HG02840 (cell line): Measurements from ENCODE around the gene SORL1.

Experiments used
- ATAC-seq: cut with Tn5 transposase; IDR thresholded peaks from one replicate; pipeline ENCODE4 v1.9.1; 2021; ENCODE audit warnings: mild to moderate bottlenecking, moderate library complexity, moderate number of reproducible peaks; ENCODE audit not compliant: unreplicated experiment, low FRiP score

Gene SORL1

GRCh38 chr11:121471167-121471566 is 19.1 kb downstream of the SORL1 start:
- no peak for ATAC-seq

GRCh38 chr11:121472312-121472711 is 20.2 kb downstream of the SORL1 start:
- no peak for ATAC-seq

DNA sequence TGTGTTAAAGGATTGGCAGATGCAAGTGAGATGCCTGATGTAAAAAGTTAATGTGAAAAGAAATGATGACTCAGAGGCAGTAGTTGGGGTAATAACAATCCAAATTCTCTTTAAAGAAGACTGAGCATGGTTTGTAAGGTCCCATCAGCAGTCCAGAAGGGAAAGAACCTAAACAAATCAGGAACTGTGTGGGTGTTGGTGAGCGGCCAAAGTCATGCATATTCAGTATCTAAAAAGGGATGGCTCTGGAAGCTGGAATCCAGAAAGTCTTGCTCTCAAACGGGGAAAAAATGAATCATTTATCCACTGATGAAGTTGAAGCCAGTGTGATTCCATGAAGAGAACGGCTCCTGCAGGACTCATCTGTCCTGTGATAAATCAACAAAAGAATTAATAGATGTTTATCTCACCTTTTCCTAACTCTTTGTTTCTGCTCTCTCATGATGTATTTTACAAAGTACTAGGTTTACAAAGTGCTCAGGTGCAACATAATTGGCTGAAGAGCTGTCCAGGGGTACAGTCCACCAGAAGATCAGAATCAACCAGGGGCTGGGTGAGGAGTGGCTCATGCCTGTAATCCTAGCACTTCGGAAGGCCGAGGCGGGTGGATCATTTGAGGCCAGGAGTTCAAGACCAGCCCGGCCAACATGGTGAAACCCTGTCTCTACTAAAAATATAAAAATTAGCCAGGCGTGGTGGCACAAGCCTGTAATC is 21.1 kb downstream of the SORL1 start:
- no peak for ATAC-seq

DNA sequence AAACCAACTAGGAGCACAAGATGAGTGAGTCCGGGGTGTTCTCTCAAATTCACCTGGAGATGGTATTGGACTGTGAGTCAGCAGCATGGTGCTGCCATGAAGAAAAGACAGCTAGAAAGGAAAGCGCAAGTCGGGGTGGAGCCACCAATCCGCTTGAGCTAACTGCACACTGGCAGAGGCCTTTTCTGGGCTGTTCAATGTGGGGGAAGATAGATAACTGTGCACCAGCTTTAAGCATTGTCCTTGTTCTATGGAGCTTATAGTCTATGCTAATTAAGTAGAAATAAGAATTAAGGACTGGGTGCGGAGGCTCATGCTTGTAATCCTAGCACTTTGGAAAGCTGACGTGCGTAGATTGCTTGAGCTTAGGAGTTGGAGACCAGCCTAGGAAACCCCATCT is 22.6 kb downstream of the SORL1 start:
- ATAC-seq = no peak

DNA sequence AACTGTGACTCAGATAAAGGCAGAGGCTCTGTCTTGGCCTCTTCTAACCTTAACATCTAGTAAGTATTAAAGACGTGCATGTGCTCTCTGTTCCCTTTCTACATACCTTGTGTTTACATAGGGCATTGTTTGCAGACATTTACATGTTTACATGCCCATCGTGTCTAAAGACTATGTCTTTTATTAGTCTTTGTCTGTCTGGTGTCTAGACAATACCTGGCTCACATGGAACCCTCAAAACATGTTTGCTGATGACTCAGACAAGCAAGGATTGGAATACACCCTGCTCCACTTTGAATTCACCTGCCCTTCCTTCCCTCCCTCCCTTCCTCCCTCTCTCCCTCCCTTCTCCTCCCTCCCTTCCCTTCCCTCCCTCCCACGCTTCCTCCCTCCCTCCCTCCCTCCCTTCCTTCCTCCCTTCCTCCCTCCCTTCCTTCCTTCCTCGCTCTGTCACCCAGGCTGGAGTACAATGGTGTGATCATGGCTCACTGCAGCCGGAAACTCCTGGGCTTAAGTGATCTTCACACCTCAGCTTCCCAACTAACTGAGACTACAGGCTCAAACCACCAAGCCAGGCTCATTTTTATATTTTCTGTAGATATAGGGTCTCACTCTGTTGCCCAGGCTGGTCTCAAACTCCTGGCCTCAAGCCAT is 24.4 kb downstream of the SORL1 start:
- ATAC-seq = no peak

DNA sequence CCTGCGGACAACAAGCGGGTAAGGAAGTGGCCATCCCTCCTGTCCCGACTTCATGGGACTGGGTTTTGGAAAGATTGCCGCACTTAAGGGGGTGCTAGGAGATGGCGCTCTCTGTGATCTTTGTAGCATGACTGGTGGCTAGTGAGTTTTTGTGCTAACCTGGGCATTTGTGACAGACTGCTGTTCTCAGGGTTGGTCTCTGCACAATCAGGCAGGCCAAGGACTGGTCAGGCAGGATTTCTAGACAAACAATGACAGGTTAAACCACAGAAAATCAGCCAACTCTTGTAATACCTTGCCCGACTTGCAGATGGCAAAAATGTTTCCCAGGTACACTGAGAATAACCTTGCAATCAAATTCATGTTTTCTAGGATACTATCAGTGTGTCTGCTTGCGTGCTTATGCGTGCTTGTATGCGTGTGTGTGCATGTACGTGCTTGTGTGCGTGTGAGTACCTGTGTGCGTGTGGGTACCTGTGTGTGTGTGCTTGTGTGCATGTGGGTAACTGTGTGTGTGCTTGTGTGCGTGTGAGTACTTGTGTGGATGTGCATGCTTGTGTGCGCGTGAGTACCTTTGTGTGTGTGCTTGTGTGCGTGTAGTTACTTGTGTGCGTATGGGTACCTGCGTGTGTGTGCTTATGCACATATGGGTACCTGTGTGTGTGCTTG is 26.2 kb downstream of the SORL1 start:
- no peak for ATAC-seq

- no peak for ATAC-seq
Observed at GRCh38 chr11:121478895-121479697, 27.0 kb downstream of the SORL1 start.

GRCh38 chr11:121479698-121480238 is 27.7 kb downstream of the SORL1 start:
- no peak for ATAC-seq

- peak; percentile 34 for ATAC-seq
Observed at GRCh38 chr11:121481484-121482230, 29.5 kb downstream of the SORL1 start.

- peak; percentile 82 for ATAC-seq
Observed at GRCh38 chr11:121482231-121483129, 30.4 kb downstream of the SORL1 start.

DNA sequence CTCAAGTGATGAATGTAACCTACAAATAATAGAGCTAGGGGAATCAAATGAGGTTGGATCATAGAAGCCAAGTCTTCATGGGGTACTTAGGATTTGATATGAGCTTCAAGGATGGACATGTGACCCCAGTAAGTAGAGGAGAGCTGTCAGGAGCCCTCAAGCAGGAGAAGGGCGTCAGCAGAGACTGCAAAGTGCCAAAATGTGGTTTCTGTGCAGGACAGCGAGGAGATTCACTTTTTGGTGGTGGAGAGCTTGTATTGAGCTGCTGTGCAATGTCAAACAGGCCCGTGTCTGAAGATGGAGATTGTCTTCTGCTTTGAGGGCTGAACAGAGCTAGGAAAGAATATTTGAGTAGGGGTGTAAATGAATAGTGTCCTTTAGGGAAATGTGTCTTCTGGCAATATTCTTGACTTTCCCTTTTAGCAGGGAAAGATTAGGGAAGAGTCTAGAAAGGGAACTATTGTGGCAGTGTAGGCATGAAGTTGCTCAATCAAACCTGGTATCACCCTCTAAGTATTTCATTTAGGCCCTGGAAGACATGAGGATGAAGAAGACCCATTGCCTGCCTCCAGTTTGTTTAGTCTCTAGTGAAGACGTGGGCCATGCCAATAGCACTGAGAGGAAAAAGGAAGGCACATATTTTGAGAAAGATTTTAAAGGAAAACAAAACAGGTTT is 31.8 kb downstream of the SORL1 start:
- ATAC-seq = no peak

- no peak for ATAC-seq
Observed at GRCh38 chr11:121485216-121485615, 33.1 kb downstream of the SORL1 start.

DNA sequence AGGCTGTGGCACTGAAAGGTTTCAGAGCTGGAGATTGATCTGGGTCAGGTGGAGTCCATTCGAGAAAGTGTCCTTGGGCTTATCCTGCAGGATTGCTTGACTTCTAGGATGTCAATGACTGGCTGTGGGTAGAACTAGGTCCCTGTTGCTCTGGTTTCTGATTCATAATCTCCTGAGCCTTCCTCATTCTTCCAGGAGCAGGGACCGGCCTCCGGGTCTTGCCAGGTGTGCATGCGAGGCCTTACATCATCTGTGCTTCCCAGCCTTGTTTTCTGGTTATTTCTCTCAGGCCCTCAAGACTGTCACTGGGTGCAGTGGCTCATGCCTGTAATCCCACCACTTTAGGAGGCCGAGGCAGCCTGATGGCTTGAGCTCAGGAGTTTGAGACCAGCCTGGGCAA is 33.9 kb downstream of the SORL1 start:
- ATAC-seq = no peak

DNA sequence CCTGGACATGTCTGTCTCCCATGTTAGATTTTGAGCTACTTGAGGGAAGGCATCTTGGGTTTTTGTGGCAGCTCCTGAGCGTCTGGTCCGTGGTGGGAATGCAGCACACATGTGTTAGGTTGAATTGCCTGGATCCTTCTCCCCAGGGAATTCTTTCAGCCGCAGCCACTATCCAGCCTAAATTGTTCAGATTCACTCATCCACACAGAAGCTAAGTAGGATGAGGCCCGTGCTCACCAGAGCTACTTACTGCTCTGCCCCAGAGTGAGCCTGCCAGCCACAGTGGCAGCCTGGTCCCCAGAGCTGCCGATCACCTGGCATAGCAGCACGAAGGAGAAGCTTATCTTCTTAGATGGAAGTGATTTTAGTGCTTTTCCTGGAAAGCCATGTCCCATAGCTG is 35.1 kb downstream of the SORL1 start:
- ATAC-seq = no peak

DNA sequence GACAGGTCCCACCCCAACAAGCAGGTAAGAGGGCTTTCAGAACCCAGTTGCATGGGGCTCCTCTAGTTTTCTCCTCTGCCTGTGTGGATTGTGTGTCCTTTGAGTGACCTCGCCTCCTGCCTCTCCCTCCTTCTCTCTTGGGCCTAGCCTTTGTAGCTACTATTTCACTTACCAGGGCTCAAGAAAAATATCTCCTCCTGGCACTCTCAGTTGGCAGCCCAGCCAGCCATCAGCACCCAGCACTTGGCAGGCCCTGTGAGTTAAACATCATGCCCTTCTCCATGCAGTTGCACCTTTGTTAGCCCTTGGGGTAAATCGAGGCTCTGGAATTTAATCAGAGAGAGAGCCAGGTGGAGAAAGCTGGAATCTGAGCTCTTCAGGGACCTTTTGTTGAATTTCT is 36.1 kb downstream of the SORL1 start:
- no peak for ATAC-seq

GRCh38 chr11:121488641-121489040 is 36.5 kb downstream of the SORL1 start:
- no peak for ATAC-seq

GRCh38 chr11:121489823-121490222 is 37.7 kb downstream of the SORL1 start:
- no peak for ATAC-seq

- no peak for ATAC-seq
Observed at GRCh38 chr11:121494355-121495099, 42.4 kb downstream of the SORL1 start.
